Natural killer cell (primary cell): ENCODE data around the gene ENPP3. TPM values are rescaled to one million over a fixed set of nuclear protein-coding genes. Genes with fewer than 3 reads are reported as not detected.

Experiments
- ATAC-seq, 3 donors: fragments of 150-1000 bp in 2 of 3; fragments of 200-7000 bp in 1 of 3; cut with Tn5 transposase; 1 replicate in 1 of 3; 2 replicates in 2 of 3; pipeline ENCODE4 v1.10.0; 2021; ENCODE audit warnings: mild to moderate bottlenecking in 2 of 3, moderate library complexity in 2 of 3
- DNase-seq, 2 donors: peaks; one replicate each; pipeline versions ENCODE4 v3.0.0 to v3.0.0-alpha.2; 2013 to 2021; ENCODE audit warnings: mixed read lengths in 1 of 2
- H3K27ac ChIP-seq: one replicate; pipeline ENCODE4 v1.5.1; 2013; ENCODE audit warnings: mild to moderate bottlenecking, low read length
- H3K27me3 ChIP-seq: one replicate; pipeline ENCODE4 v1.6.1; 2013; ENCODE audit warnings: low read length; ENCODE audit not compliant: control insufficient read depth, insufficient read depth
- H3K36me3 ChIP-seq: one replicate; pipeline ENCODE4 v1.6.1; 2013; ENCODE audit warnings: low read length; ENCODE audit not compliant: control insufficient read depth, insufficient read depth
- H3K4me1 ChIP-seq: one replicate; pipeline ENCODE4 v1.6.1; 2013; ENCODE audit warnings: low read length; ENCODE audit not compliant: control insufficient read depth, insufficient read depth
- H3K4me3 ChIP-seq: one replicate; pipeline ENCODE4 v1.5.1; 2013; ENCODE audit warnings: low read length
- H3K9me3 ChIP-seq: one replicate; pipeline ENCODE4 v1.6.1; 2013; ENCODE audit warnings: low read length; ENCODE audit not compliant: control insufficient read depth, insufficient read depth
- H3K27ac Mint-ChIP-seq, 2 donors: one replicate each; pipeline ENCODE4 v1.8.0; 2022; ENCODE audit warnings: mild to moderate bottlenecking in 2 of 2, mixed read lengths in 2 of 2, moderate library complexity in 1 of 2
- H3K27me3 Mint-ChIP-seq, 2 donors: one replicate each; pipeline ENCODE4 v1.8.0; 2022; ENCODE audit warnings: low read depth in 2 of 2, mixed read lengths in 2 of 2
- H3K36me3 Mint-ChIP-seq: one replicate; pipeline ENCODE4 v1.8.0; 2022; ENCODE audit warnings: mixed read lengths
- H3K4me1 Mint-ChIP-seq, 2 donors: one replicate each; pipeline ENCODE4 v1.8.0; 2022; ENCODE audit warnings: mixed read lengths in 2 of 2
- H3K4me3 Mint-ChIP-seq: one replicate; pipeline ENCODE4 v1.8.0; 2022; ENCODE audit warnings: mild to moderate bottlenecking, moderate library complexity, mixed read lengths
- H3K9me3 Mint-ChIP-seq, 2 donors: one replicate each; pipeline ENCODE4 v1.8.0; 2022; ENCODE audit warnings: mixed read lengths in 2 of 2
- WGBS: methylation state at CpG from one replicate; pipeline ENCODE4 v1.1.7; 2013; ENCODE audit warnings: missing lambda C conversion rate; ENCODE audit not compliant: insufficient coverage; 5-methylcytosine and 5-hydroxymethylcytosine counted together
- intact Hi-C: fragments of 100-400 bp; cut with micrococcal nuclease; formaldehyde crosslinking; loops from one replicate; pipeline ENCODE4 v1.14.2; 2022
- total RNA-seq, 4 donors: library from RNA; stranded (reverse); fragments of 120-200 nt in 1 of 4; gene quantifications; one replicate each; pipeline versions ENCODE4 v1.2.3 to v1.2.4, GENCODE V29; 2013 to 2022
- TF ChIP-seq, protein P1 (sequence below): fragments of 200-600 bp; IDR thresholded peaks from one replicate; pipeline ENCODE4 v1.8.0; 2022; ENCODE audit warnings: antibody characterized with exemption

Gene ENPP3
- total RNA-seq, 3 donors from 2014 or later (not counting 1 experiment from before 2014, with no cell fraction given) = 0.33 to 32.4 (median 1.8) TPM

DNA sequence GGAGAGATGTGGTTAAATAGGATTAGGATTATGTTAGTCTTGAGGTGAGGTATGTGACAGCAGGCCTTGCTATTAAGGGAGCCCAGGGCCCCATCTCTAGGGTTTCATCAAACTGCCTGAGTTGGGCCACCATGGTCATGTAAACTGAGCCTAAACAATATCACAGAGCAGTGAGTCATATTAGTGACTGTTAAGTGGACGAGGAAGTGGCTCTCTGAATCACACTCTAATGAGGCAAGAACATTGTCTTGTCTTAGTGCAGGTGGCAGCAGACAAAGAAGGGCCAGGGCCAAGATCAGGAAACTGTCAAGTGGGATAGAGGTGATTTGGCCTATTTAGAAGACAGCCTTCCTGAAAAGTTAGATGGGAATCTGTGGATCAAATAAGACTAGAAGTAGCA is 23.1 kb downstream of the ENPP3 start:
- no peak overlapping the region for H3K27ac ChIP-seq
- WGBS = 67% methylated on average over 1 of the region's 1 CpG
- no peak overlapping the region for H3K4me3 ChIP-seq
- H3K36me3 ChIP-seq = no peaks in the 10 kb centered on the region
- peaks cover 3% of the 10 kb centered on the region for H3K4me1 ChIP-seq
- Mint-ChIP-seq H3K4me3 (no peak overlapping the region), H3K9me3 (no peaks in the 10 kb centered on the region), H3K4me1 (no peaks in the 10 kb centered on the region), H3K36me3 (no peaks in the 10 kb centered on the region), H3K27ac (no peak overlapping the region), H3K27me3 (no peaks in the 10 kb centered on the region)
- no peak for ATAC-seq
- intact Hi-C loops = no loop called here
- H3K9me3 ChIP-seq = no peaks in the 10 kb centered on the region
- no peaks in the 10 kb centered on the region for H3K27me3 ChIP-seq
- no peak for DNase-seq
- TF ChIP-seq, protein P1, sequence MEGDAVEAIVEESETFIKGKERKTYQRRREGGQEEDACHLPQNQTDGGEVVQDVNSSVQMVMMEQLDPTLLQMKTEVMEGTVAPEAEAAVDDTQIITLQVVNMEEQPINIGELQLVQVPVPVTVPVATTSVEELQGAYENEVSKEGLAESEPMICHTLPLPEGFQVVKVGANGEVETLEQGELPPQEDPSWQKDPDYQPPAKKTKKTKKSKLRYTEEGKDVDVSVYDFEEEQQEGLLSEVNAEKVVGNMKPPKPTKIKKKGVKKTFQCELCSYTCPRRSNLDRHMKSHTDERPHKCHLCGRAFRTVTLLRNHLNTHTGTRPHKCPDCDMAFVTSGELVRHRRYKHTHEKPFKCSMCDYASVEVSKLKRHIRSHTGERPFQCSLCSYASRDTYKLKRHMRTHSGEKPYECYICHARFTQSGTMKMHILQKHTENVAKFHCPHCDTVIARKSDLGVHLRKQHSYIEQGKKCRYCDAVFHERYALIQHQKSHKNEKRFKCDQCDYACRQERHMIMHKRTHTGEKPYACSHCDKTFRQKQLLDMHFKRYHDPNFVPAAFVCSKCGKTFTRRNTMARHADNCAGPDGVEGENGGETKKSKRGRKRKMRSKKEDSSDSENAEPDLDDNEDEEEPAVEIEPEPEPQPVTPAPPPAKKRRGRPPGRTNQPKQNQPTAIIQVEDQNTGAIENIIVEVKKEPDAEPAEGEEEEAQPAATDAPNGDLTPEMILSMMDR = no peak

DNA sequence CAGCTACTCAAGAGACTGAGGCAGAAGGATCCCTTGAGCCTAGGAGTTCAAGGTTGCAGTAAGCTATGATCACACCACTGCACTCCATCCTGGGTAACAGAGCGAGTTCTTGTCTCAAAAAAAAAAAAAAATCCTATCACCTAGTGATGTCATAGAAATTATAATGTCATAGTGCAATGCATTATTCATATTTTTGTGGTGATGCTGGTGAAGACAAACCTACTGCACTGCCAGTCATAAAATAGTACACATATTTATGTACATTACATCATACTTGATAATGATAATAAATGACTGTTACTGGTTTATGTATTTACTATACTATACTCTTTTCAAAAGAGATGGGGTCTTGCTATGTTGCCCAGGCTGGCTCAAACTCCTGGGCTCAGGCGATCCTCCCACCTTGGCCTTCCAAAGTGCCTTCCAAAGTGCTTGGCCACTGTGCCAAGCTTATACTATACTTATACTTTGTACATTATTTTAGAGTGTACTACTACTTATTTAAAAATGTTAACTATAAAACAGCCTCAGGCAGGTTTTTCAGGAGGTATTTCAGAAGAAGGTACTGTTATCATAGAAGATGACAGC is 26.6 kb downstream of the ENPP3 start:
- TF ChIP-seq, protein P1 = no peak
- DNase-seq = no peak
- 100% methylated on average over 1 of the region's 2 CpGs for WGBS
- Histone ChIP-seq H3K9me3 (no peaks in the 10 kb centered on the region), H3K4me3 (no peak overlapping the region), H3K4me1 (no peaks in the 10 kb centered on the region), H3K36me3 (no peaks in the 10 kb centered on the region), H3K27ac (no peak overlapping the region), H3K27me3 (no peaks in the 10 kb centered on the region)
- H3K36me3 Mint-ChIP-seq = no peaks in the 10 kb centered on the region
- no peak for ATAC-seq
- no peak overlapping the region for H3K27ac Mint-ChIP-seq
- no peaks in the 10 kb centered on the region for H3K9me3 Mint-ChIP-seq
- intact Hi-C loops = no loop called here
- H3K27me3 Mint-ChIP-seq = peaks cover 0 to 25% of the 10 kb centered on the region in 2 donors
- no peak overlapping the region for H3K4me3 Mint-ChIP-seq
- no peaks in the 10 kb centered on the region for H3K4me1 Mint-ChIP-seq

DNA sequence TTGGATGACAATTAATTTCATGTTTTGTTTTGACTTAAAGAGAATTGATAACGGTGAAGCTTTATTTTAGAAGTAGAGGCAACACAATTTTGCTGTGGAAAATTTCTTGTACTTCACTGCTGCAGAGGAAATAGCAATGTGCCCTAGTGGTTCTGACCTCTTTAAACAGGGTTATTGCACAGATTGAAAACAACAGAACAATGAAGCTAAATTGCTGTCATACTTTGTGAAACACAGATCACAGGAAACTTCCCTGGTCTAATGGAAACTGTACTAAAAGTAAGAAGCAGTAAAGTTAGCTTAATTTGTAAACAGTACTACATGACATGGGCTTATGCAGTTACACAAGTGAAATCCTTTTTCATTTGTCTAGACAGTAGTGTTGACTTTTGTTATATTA is 32.8 kb downstream of the ENPP3 start:
- WGBS = 40% methylated on average over 1 of the region's 1 CpG

More for the DNA sequence above, 32.8 kb downstream of the ENPP3 start:
- H3K4me1 ChIP-seq = no peaks in the 10 kb centered on the region
- Mint-ChIP-seq H3K27ac (no peak overlapping the region), H3K36me3 (no peaks in the 10 kb centered on the region), H3K27me3 (peaks cover 0 to 25% of the 10 kb centered on the region in 2 donors), H3K4me3 (no peak overlapping the region), H3K4me1 (no peaks in the 10 kb centered on the region), H3K9me3 (no peaks in the 10 kb centered on the region)
- H3K9me3 ChIP-seq = no peaks in the 10 kb centered on the region
- H3K27me3 ChIP-seq = no peaks in the 10 kb centered on the region
- intact Hi-C loops = no loop called here
- no peak overlapping the region for H3K4me3 ChIP-seq
- ATAC-seq (no peak), DNase-seq (no peak)
- H3K27ac ChIP-seq = no peak overlapping the region
- TF ChIP-seq, protein P1 = no peak
- H3K36me3 ChIP-seq = no peaks in the 10 kb centered on the region
